BLaER1 treated with 17β-estradiol and CSF1 and Interleukin-3, amounts not matched to agents 10 nM and 100 nM (cell line): ENCODE results near the gene ZCCHC24.

Experiments used
- H3K27ac ChIP-seq, 11 experiments: shearing (Covaris generic); formaldehyde crosslinking; 2 replicates each; pipeline ENCODE4 v1.8.1; 2022
- H3K27me3 ChIP-seq, 11 experiments: shearing (Covaris generic); formaldehyde crosslinking; 2 replicates each; pipeline ENCODE4 v1.8.1; 2022
- H3K36me3 ChIP-seq, 11 experiments: shearing (Covaris generic); formaldehyde crosslinking; 2 replicates each; pipeline ENCODE4 v1.8.1; 2022
- H3K4me1 ChIP-seq, 10 experiments: shearing (Covaris generic); formaldehyde crosslinking; 2 replicates each; pipeline ENCODE4 v1.8.1; 2022
- H3K4me2 ChIP-seq, 11 experiments: shearing (Covaris generic); formaldehyde crosslinking; 2 replicates each; pipeline ENCODE4 v1.8.1; 2022
- H3K4me3 ChIP-seq, 10 experiments: shearing (Covaris generic); formaldehyde crosslinking; 2 replicates each; pipeline ENCODE4 v1.8.1; 2022
- H3K9ac ChIP-seq, 11 experiments: shearing (Covaris generic); formaldehyde crosslinking; 2 replicates each; pipeline ENCODE4 v1.8.1; 2022
- H3K9me3 ChIP-seq, 11 experiments: shearing (Covaris generic); formaldehyde crosslinking; replicated peaks in 1 of 11; 2 replicates each; pipeline ENCODE4 v1.8.1; 2022
- H4K20me1 ChIP-seq, 11 experiments: shearing (Covaris generic); formaldehyde crosslinking; 2 replicates each; pipeline ENCODE4 v1.8.1; 2022
- Cebpa-rat ChIP-seq, 11 experiments: shearing (Covaris generic); IDR thresholded peaks; 2 replicates each; pipeline ENCODE4 v1.8.1; 2022

Gene ZCCHC24

DNA sequence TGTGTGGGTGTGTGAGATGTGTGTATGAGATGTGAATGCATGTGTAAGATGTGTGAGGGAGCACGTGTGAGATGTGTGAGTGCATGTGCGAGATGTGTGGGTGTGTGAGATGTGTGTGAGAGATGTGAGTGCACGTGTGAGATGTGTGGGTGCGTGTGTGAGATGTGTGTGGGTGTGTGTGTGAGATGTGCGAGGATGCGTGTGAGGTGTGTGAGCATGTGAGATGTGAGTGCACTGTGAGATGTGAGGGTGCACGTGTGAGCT is 67.1 kb downstream of the ZCCHC24 start:
- Histone ChIP-seq H3K9ac (no peak overlapping the region), H3K27me3 (no peaks in the 10 kb centered on the region), H3K4me2 (no peak overlapping the region), H3K4me1 (peaks cover 4 to 33% (median 11%) of the 10 kb centered on the region in 10 experiments; a peak in 19 of 20 replicates), H3K27ac (no peak overlapping the region), H3K36me3 (no peaks in the 10 kb centered on the region), H3K4me3 (no peak overlapping the region), H4K20me1 (peaks cover 0 to 14% (median 0%) of the 10 kb centered on the region in 11 experiments; a peak in 4 of 22 replicates), H3K9me3 (no peaks in the 10 kb centered on the region)
- TF ChIP-seq Cebpa-rat (IDR thresholded peaks at IDR 0.05) = no peak

DNA sequence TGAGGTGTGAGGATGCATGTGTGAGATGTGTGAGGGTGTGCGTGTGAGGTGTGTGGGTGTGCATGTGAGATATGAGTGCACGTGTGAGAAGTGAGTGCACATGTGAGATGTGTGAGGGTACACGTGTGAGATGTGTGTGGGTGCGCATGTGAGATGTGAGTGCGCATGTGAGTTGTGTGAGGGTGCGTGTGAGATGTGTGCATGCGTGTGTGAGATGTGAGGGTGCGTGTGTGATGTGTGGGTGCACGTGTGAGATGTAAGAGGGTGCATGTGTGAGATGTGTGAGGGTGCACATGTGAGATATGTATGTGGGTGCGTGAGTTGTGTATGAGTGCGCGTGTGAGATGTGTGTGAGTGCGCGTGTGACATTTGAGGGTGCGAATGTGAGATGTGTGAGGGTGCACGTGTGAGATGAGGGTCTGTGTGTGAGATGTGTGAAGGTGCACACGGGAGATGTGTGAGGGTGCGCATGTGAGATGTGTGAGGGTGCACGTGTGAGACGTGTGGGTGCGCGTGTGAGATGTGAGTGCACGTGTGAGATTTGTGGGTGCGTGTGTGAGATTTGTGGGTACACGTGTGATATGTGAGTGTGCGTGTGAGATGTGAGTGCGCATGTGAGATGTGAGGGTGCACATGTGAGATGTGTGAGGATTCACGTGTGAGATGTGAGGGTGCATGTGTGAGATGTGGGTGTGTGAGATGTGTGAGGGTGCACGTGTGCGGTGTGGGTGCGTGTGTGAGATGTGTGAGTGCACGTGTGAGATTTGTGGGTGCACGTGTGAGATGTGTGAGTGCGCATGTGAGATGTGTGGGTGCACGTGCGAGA is 67.7 kb downstream of the ZCCHC24 start:
- Histone ChIP-seq H3K27me3 (no peaks in the 10 kb centered on the region), H3K36me3 (no peaks in the 10 kb centered on the region), H3K9me3 (no peaks in the 10 kb centered on the region), H3K4me2 (no peak overlapping the region), H4K20me1 (peaks cover 0 to 13% (median 0%) of the 10 kb centered on the region in 11 experiments; a peak in 4 of 22 replicates), H3K4me1 (peaks cover 4 to 33% (median 11%) of the 10 kb centered on the region in 10 experiments; a peak in 19 of 20 replicates), H3K4me3 (no peak overlapping the region), H3K27ac (no peak overlapping the region), H3K9ac (no peak overlapping the region)
- TF ChIP-seq Cebpa-rat (IDR thresholded peaks at IDR 0.05) = no peak

DNA sequence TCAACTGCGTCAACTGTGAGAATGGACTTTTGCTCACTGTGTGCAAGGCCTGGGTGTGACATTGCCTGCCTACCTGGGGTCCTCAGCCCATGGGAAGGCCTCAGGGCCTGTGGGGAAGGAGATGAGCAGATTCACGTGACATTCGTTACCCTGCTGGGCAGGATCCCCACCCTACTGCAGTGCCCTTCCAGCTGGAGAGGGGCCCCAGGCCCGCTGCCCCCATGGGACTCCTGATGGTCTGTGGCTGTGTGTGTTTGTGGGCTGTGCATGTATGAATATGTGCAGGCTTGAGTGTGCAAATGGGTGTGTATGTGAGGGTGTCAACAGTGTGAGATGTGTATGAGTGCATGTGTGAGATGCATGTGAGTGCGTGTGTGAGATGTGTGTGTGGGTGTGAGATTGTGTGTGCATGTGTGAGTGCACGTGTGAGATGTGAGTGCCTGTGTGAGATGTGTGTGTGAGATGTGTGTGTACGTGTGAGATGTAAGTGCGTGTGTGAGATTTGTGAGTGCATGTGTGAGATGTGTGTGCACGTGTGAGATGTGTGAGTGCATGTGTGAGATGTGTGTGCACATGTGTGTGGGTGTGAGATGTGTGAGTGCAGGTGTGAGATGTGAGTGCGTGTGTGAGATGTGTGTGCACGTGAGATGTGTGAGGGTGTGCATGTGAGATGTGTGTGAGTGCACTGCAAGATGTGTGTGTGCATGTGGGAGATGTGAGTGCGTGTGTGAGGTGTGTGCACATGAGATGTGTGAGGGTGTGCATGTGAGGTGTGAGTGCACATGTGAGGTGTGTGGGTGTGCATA is 68.5 kb downstream of the ZCCHC24 start:
- Histone ChIP-seq H3K4me3 (no peak overlapping the region), H3K27ac (no peak overlapping the region; a peak in 1 of 22 replicates), H4K20me1 (peaks cover 0 to 5% (median 0%) of the 10 kb centered on the region in 11 experiments; a peak in 3 of 22 replicates), H3K27me3 (no peaks in the 10 kb centered on the region), H3K4me1 (peaks cover 4 to 29% (median 10%) of the 10 kb centered on the region in 10 experiments; a peak in 19 of 20 replicates), H3K9ac (0 out of 22 replicates have a peak overlapping the region, but pooled peaks of 2 of the 11 experiments have one; percentile 18 to 30), H3K36me3 (no peaks in the 10 kb centered on the region), H3K4me2 (peak overlapping the region in 6 of 11 experiments; percentile 1 to 53 (median 39); a peak in 9 of 22 replicates), H3K9me3 (no peaks in the 10 kb centered on the region)
- no peak for TF ChIP-seq Cebpa-rat (IDR thresholded peaks at IDR 0.05)

DNA sequence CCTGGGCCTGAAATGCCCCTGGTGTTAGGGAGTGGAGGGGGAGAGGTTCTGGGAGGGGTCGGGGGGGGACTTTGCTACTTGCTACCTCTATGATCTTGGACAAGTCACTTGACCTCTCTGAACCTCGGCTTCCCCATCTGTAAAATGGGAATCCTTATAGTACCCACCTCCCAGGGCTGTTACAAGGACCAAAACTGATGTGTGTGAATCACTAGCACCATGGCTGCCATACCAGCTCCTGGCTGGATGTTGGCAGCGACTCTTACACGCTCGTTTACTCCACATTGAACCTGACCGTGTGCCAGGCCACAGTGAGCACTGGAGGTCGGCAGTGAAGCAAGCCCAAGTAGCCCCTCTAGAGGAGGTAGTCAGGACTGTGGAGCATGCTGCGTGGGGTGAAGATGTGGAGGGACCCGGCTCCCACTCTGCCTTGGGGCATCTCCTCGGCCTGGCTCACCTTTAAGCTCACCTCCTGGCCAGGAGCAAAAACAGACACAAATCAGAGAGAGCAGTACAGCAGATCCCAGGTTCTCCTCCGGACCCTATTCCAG is 69.3 kb downstream of the ZCCHC24 start:
- no peak for TF ChIP-seq Cebpa-rat (IDR thresholded peaks at IDR 0.05)
- no peaks in the 10 kb centered on the region for H3K36me3 ChIP-seq
- peaks cover 4 to 29% (median 10%) of the 10 kb centered on the region in 10 experiments; a peak in 19 of 20 replicates for H3K4me1 ChIP-seq
- no peaks in the 10 kb centered on the region; a peak in 1 of 22 replicates for H4K20me1 ChIP-seq
- H3K9me3 ChIP-seq = peaks cover 0 to 7% (median 4%) of the 10 kb centered on the region in 11 experiments; a peak in 10 of 22 replicates
- H3K27me3 ChIP-seq = no peaks in the 10 kb centered on the region
- peak overlapping the region in 4 of 11 experiments; percentile 3 to 53 (median 22); a peak in 3 of 22 replicates for H3K27ac ChIP-seq
- H3K9ac ChIP-seq = peak overlapping the region in 2 of 11 experiments; percentile 18 to 30; a peak in 1 of 22 replicates
- H3K4me3 ChIP-seq = no peak overlapping the region
- peak overlapping the region in 6 of 11 experiments; percentile 1 to 53 (median 39); a peak in 7 of 22 replicates for H3K4me2 ChIP-seq

DNA sequence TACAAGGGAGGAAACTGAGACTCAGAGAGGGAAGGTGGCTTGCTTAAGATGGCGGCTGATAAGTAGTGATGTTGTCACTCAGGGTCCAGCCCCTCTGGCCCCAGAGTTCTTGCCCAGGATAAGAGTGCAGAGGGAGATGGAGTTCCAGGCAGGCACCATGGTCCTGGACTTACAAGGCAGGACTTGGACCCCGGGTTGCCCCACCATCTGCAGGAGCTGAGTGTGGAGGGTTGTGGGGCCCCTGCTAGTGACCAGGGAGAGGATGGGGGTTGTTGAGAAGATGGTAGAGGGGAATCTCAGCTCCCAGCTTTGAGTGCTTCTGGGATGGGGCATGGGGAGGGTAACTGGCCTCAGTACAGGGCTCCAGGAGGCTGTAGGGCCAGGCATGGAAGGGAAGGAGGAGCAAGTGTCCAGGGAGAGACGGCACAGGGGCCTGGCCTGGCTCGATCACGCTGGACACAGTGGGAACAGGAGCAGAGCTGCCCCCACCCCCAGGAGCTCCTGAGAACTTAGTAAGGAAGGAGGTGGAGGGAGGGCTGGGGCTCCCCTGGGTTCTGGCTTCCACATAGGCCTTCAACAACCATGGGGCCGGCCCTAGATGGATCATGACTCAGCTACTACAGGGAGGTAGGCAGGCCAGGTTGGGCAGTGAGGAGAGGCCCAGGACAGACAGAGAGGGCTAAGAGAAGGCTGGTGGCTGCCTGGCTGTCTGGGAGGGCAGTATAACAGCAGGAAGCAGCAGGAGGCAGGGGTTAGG is 69.9 kb downstream of the ZCCHC24 start:
- H3K4me1 ChIP-seq = peaks cover 4 to 24% (median 10%) of the 10 kb centered on the region in 10 experiments; a peak in 19 of 20 replicates
- H3K27ac ChIP-seq = peak overlapping the region in 5 of 11 experiments; percentile 3 to 53 (median 11); a peak in 5 of 22 replicates
- H4K20me1 ChIP-seq = no peaks in the 10 kb centered on the region; a peak in 1 of 22 replicates
- peak overlapping the region in 2 of 11 experiments; percentile 38 to 57; a peak in 5 of 22 replicates for H3K9ac ChIP-seq
- H3K4me3 ChIP-seq = no peak overlapping the region
- H3K36me3 ChIP-seq = no peaks in the 10 kb centered on the region
- TF ChIP-seq Cebpa-rat (IDR thresholded peaks at IDR 0.05) = no peak
- H3K4me2 ChIP-seq = peak overlapping the region in 1 of 11 experiments; percentile 18; a peak in 1 of 22 replicates
- no peaks in the 10 kb centered on the region for H3K27me3 ChIP-seq
- peaks cover 4 to 13% (median 10%) of the 10 kb centered on the region in 11 experiments for H3K9me3 ChIP-seq

DNA sequence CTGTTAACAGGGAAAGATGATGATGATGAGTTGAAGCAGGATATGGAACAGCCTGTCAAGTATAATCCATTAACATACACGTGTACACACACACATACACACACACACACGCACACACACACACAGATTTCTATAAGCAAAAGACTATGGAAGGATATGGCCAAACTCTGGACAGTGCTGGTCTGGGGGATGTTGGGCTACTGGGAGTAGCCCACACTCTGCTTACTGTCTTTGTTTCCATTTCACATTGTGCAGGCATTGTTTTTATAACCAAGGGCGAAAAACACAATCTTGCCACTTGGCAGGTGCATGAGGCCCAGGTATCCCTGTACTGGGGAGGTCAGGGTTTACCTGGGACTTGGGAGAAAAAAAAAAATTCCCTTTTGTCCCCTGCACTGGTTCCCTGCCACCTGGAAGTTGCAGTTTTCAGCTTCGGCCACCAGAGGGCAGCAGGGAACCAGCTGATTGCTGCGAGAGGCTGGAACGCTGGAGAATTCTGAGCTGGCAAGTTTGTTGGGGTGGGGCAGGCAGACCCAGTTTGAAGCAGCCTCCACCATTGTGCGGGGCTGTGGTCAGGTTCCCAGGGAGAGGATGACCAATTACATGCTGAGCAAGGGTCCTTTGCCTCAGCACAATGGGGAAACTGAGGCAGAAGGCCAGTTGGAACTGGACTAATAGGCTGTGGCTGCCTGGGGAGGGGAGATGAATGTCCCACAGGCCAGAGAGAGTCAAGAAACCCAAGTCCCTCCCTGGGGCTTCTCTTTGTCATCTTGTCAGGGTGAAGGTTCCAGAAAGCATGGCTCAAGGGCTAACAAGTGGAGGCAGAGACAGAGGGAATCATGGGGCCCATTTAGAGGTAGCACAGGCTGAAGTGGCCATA is 70.9 kb downstream of the ZCCHC24 start:
- Histone ChIP-seq H3K4me2 (peak overlapping the region in 2 of 11 experiments; percentile 18 to 47; a peak in 2 of 22 replicates), H4K20me1 (no peaks in the 10 kb centered on the region; a peak in 1 of 22 replicates), H3K4me1 (peaks cover 4 to 19% (median 10%) of the 10 kb centered on the region in 10 experiments; a peak in 18 of 20 replicates), H3K27ac (peak overlapping the region in 2 of 11 experiments; percentile 24 to 53; a peak in 2 of 22 replicates), H3K9ac (no peak overlapping the region), H3K27me3 (no peaks in the 10 kb centered on the region), H3K36me3 (no peaks in the 10 kb centered on the region), H3K4me3 (no peak overlapping the region), H3K9me3 (peaks cover 10 to 23% (median 19%) of the 10 kb centered on the region in 11 experiments)
- no peak for TF ChIP-seq Cebpa-rat (IDR thresholded peaks at IDR 0.05)

DNA sequence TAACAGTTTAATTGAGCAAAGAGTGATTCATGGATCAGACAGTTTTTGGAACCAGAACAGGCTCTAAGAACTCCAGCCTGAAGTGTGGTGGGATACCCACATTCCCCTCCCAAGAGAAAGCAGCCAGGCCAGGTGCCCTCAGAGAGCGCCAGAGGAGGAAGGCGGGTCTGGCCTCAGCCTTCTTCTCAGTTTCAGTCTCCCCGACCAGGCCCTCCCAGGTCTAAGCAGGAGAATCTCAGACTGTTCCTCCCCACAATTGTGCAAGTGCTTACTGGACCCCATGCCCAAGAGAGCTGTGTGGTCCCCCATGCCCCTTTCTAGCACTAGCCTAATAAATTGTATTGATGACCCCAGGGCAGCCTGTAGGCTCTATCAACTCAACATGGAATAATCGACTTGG is 72.6 kb downstream of the ZCCHC24 start:
- Histone ChIP-seq H3K36me3 (no peaks in the 10 kb centered on the region), H3K27me3 (no peaks in the 10 kb centered on the region), H3K4me3 (no peak overlapping the region), H3K27ac (no peak overlapping the region), H4K20me1 (no peaks in the 10 kb centered on the region), H3K4me1 (peaks cover 4 to 19% (median 10%) of the 10 kb centered on the region in 10 experiments; a peak in 18 of 20 replicates), H3K9ac (no peak overlapping the region), H3K9me3 (peaks cover 10 to 27% (median 20%) of the 10 kb centered on the region in 11 experiments), H3K4me2 (no peak overlapping the region)
- no peak for TF ChIP-seq Cebpa-rat (IDR thresholded peaks at IDR 0.05)
